CD4-positive, alpha-beta T cell treated with Interleukin-10 for 1 hour (primary cell): ENCODE data around the gene POFUT1.
"Not testable (repeated sequence)": the region's sequence is repeated elsewhere in the genome, so short reads cannot be mapped to it uniquely, and the experiment has no call there.

ENCODE experiments used
- DNase-seq: peaks from one replicate; pipeline ENCODE4 v3.0.0-alpha.2; 2020

Gene POFUT1

DNA sequence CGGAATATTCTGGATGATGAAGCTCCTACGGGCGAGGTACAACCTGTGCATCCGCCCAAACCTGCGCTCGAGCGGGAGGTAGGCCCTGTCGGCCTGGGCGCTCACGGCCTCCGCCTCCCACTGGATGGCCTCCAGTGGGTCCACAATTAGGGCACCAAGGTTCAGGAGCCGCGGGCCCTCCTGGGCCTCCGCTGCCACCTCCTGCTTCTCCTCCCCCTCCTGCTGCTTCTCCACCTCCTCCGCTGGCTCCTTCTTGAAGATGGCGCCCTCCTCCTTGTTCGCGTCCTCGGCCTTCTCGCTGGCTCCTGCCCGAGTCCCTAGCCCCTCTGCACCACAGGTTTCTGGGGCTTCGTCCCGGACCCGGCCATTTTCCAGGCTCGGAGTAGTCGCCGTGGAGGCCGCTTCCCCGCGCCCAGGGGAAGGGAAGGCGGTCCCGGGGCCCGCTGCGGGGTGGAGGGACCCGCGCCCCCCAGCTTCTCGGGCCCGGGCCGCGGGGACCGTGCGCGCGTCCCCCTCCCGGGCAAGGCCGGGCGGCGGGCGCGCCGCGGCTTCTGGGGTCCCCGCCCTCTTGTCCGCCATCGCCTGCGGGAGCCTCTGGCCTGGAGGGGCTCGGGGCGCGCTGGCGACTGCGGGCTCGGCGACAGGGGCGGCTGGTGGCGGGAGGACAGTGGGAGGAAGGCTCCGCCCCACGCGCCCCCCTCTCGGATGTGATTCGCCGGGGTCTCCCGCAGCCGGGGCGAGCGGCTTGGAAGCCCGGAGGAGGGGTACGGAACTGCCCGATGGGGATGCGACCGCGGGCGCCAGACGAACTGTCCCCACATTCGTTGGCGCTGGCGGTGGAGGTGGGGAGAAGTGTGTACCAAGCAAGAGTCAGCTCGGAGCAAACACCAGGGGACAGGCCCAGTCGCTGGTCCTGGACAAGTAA lies 17.7 kb upstream of the POFUT1 start:
- DNase-seq, result peak; percentile 41

- no peak for DNase-seq
Observed at GRCh38 chr20:32190616-32191415, 16.9 kb upstream of the POFUT1 start.

- no peak for DNase-seq
Observed at GRCh38 chr20:32191422-32191821, 16.3 kb upstream of the POFUT1 start.

- no peak for DNase-seq
Observed at GRCh38 chr20:32191873-32192272, 15.8 kb upstream of the POFUT1 start.

GRCh38 chr20:32192698-32193097 lies 15.0 kb upstream of the POFUT1 start:
- no peak for DNase-seq

DNA sequence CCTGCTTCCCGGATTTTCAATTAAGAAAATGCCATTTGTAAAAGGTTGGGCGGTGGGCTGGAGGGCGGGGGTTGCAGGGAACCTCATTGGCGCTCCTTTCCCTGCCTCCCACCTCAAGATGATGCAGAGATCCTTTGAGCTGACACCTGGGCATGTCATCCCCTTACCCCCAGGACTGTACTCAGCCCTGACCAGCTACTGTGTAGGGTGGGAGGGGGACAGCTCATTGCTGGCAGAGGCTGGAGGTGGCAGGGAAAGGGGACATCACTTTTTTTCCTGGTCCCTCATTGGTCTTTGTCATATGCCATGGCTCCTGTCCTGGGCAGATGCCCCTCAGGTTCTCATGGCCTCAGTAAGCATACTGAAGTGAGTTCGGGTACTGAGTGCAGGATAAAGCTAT lies 14.3 kb upstream of the POFUT1 start:
- DNase-seq, result not testable (repeated sequence)

- DNase-seq, result no peak
Observed at GRCh38 chr20:32193996-32194395, 13.7 kb upstream of the POFUT1 start.

- no peak for DNase-seq
Observed at GRCh38 chr20:32195581-32195980, 12.1 kb upstream of the POFUT1 start.

DNA sequence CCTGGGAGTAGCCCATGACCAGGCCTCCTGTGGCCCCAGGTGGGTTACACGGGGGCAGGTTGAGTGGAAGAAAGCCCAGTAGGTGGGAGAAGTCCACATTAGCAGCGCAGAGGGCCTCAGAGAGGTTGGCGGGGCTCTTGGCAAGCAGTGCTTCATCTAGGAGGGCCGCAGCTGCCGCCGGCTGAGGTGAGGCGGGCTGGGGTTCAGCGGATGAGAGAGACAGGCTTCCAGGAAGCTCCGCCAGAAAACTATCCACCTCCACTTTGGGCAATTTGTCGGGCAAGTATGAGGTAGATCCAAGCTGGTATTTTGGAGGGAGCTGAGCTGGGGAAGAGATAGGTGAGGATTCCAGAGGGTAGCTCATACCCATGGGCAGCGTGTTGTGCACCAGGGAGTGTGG lies 11.1 kb upstream of the POFUT1 start:
- DNase-seq, result not testable (repeated sequence)

DNA sequence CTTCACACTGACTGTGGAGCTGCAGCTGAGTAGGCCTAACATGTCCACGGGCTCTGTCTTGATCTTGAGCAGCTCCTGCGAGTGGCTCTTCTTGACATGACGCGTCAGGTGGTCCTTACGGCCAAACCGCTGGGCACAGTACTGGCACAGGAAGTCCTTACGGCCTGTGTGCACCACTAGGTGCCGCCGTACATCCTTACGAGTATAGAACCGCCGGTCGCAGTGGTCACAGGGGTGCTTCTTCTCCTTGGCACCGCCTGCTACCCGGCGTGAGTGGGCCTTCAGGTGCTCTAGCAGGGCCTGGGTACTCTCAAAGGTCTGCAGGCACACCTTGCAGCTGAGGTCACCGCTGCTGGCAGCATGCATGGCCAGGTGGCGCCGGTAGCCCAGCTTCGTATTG lies 10.5 kb upstream of the POFUT1 start:
- DNase-seq, result not testable (repeated sequence)

DNA sequence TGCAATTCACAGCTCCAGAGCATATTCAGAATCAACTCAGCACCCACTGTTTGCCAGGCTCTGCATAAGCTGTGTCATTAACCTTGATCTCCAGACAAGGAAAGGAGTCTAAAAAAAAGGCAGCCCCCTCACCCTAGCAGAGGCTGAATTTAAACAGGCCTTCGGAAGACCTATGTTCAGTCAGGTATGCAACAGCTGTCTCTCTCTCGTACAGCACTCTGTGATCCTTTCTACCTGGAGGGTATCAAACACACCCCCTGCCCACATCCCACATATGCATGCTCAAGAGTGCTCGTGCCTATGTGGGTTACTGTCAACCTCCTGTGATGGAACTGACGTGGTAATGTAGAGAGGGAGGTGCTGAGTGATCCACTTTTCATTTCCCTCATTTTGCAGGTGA lies 8.7 kb upstream of the POFUT1 start:
- no peak for DNase-seq

DNA sequence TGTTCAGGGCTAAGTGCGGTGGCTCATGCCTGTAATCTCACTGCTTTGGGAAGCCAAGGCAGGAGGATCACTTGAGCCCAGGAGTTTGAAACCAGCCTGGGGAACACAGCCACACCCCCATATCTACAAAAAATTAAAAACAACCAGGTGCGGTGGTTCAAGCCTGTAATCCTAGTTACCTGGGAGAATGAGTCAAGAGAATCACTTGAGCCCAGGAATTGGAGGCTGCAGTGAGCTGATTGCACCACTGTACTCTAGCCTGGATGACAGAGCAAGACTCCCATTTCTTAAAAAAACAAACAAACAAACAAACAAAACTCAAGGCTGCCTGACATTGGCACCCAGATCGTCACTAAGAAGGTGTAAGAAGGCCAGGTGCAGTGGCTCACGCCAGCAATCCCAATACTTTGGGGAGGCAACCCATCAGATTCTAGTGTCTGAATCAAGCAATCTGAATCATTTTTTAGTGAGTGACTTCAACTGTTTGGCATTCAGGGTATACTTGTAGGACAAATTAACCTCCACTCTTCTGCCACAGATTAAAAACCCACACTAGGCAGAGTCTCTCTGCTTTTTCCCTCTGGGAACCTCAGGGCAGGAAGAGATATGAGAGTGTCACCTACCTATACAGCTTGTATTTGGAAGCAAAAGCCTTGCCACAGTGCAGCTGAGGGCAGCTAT lies 6.2 kb upstream of the POFUT1 start:
- DNase-seq, result no peak

DNA sequence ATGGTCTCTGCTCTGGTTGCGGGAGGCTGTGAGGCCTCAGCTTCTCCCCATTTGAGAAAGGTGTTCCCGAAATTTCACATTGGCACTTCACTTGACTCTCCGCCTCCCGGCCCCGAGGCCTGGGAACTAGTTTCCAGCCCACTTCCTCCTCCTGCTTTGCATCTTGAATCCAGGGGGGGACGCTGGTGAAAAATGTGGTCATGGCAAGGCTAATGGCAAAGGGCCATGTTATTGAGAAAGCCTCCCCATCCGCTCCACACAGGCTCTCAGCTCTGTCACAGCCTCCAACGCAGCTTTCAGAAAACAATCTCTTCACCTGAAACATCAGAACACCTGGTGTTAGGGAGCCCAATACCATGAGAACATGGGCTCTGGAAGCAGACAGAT lies 5.7 kb upstream of the POFUT1 start:
- no peak for DNase-seq

- DNase-seq, result no peak
Observed at GRCh38 chr20:32203356-32204204, 4.1 kb upstream of the POFUT1 start.

- no peak for DNase-seq
Observed at GRCh38 chr20:32204205-32205109, 3.2 kb upstream of the POFUT1 start.

GRCh38 chr20:32205110-32205842 lies 2.4 kb upstream of the POFUT1 start:
- no peak for DNase-seq

GRCh38 chr20:32205843-32206759 lies 1.6 kb upstream of the POFUT1 start:
- DNase-seq, result no peak

DNA sequence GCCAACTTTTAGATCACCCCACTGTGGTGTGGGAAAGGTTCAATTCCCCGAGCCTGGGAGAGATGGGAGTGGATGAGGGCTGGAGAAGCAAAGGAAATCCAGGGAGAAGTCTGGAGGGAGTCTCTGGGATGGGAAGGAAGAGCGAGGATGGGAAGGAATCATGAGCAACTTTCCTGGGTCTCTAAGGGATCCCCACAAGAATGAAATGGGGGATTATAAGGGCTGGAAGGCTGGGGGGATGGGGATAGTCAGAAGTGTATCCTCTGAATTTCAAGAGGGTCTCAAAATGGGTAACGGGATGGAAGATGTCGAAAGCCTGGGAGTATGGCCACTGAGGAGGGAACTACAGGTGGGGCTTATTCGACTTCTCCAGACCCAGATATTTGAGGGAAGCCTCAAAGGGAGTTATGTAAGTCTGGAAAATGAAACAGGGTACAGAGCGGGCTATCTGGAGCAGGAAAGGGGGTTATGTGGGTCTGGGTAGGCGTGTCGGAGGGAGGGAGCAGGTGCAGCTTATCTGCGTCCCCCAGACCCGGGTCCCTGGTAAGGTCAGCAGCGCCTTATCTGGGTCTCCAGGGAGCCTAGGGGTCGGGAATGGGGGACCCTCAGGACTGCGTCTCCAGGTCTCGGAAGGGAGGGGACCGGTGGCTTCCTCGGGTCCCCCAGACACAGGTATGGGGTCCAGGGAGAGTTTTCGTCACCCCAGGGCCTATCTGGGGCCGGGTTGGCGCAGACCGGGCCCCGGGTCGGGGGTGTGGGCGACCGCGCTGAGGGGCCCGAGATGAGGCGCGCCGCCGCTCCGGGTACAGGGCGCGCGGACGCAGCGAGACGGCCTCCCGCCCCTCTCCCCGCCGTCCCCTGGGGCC lies 687 bp upstream of the POFUT1 start:
- DNase-seq, result no peak
